ENCODE measurements around the gene IFNAR1.
A peak's percentile ranks its signal among the peaks of the same experiment; 100 is the strongest.
"Not testable (repeated sequence)": the region's sequence is repeated elsewhere in the genome, so short reads cannot be mapped to it uniquely, and the experiment has no call there.

The IFNAR1 gene

DNA sequence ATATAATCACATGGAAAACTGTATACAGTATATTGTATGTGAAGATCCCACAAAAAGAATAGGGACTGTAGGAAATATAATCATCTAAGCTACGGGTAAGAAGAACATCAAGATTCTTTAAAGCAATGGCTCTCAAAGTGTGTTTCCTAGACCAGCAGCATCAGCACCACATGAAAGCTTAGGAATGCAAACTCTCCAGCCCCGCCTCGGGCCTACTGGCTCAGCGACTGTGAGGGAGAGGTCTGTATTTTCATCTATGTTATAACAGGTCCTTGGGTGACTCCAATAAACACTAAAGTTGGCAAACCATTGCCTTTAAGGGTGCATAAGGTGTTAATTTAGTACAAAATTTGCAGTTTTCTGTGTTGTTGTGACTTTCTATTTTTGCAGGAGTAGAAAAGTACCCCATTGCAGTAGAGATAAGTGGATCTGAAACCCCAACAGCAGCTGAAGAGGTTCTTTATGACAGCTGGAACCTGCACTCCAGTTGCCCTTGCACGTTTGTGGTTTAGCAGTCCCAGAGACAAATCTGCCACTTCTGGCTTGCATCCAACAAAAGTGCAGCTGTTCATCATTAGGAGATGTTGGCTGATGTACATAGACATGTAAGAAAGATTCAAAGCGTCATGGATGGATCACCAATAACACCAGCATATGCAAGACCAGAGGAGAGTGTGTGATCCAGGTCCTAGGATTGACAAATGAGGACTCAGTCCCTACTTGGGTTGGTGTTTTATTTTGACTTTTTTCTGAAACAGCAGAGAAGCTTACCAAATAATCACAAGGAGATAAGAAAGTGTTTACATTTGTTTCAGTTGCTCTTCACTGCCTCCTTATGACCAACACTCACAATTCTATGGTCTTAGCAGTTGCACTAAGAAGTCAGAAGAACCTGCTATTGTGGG is 15.9 kb upstream of the IFNAR1 start:
- DNase-seq = no peak

DNA sequence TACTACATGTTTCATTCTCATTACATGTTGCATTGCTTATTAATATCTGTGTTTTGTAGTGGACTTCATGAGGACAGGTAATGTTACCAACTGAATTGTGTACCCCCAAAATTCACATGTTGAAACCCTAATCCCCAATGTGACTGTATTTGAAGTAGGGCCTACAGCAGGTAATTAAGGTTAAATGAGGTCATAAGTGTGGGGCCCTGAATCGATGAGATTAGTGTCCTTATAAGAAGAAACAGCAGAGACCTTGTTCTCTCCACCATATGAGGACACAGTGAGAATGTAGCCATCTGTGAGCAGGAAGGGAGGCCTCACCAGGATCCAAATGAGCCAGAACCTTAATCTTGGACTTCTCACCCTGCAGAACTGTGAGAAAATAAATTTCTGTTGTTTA is 15.0 kb upstream of the IFNAR1 start:
- no peak for DNase-seq

DNA sequence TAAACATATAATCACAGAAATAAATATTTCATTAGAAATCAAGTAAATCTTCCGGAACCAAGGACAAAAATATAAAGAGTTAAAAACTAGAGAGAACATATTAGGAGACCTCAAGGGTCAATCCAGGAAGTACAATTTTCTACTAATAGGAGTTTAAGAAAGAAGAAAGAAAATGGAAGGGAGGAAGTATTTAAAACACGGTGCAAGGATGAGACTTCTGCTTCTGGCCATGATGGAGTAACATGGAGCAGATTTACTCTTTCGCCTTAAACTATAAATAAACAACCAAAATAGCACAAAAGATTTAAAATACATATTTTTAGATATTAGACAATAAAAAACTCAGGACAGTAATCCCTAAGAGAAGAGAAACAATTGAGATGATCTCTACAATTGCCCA is 12.6 kb upstream of the IFNAR1 start:
- DNase-seq = no peak

DNA sequence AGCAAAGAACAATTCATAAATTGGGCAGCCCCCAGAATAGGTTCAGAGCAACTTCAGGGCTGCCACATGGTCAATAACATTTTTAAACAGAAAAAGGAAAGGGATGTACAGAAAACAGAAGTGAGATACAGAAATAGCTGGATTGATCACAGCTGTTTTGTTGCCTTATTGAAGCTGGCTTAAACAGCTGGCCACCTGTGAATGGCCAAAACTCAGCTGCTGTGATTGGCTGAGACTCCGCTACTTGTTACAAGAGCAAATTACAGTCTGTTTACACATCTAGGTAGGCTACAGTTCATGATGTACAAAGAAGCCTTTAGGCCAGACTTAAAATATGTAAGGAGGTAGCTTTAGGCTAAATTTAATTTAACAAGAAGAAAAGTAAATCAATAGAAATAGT is 11.6 kb upstream of the IFNAR1 start:
- DNase-seq = no peak

DNA sequence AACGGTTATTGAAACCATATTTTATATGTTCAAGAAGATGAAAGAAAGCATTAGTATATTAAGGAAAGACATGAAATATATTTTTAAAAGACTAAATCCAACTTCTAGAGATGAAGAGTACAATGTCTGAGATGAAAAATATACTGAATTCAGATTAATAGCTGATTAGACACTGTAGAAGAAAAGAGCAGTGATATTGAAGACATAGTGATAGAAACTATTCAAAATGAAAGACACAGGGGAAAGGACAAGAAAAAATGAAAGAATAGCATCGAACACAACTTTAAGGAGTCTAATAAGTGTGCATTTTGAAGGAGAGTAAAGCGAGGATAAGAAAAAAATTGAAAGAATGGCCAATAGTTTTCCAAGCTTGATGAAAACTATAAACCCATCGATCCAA is 11.2 kb upstream of the IFNAR1 start:
- no peak for DNase-seq

DNA sequence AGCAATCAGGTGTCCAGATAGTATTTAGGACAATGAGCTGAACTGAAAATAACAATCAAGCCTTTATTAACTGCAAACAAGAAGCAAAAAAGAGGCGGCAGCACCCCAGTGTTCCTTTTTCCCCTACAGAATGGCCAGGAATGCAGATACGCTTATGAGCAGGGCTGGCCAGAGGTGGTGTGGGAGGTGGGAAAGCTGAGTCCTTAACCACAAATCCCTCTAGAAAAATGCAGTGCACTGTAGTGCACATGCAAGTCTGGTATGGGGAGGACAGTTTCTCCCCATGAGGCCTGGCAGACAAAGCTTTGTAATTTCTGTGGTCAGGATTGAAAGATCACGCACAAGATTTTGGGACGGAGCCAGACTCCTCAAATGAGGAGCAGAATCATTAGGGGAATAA is 10.7 kb upstream of the IFNAR1 start:
- peak; percentile 63 for DNase-seq

DNA sequence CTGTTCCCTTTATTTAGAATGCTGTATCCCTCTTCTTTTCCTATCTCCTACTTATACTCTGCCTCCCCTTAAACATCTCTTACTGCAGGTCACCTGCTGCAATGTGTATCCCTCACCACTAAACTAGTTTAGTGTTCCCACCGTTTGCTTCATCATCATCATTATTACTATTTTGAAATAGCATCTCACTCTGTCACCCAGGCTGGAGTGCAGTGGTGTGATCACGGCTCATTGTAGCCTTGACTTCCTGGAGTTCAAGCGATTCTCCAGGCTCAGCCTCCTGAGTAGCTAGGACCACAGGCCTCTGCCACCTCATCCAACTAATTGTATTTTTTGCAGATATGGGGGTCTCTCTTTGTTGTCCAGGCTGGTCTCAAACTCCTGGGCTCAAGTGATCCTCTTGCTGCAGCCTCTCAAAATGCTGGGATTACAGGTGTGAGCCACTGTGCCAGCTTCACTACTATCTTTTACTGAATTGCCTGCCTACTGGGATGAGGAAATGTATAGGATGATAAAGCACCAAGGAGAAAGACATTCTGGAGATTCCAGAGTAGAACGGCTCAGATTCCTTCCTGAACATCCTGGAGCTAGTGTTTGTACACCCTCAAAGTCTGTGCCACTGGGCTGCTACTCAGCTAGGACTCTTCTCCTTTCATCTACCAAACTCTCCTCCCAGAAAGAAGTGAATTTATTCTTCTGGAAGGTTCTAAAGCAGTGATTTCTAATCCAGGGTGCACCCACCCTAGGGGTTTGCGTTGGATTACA is 8.6 kb upstream of the IFNAR1 start:
- DNase-seq = no peak

DNA sequence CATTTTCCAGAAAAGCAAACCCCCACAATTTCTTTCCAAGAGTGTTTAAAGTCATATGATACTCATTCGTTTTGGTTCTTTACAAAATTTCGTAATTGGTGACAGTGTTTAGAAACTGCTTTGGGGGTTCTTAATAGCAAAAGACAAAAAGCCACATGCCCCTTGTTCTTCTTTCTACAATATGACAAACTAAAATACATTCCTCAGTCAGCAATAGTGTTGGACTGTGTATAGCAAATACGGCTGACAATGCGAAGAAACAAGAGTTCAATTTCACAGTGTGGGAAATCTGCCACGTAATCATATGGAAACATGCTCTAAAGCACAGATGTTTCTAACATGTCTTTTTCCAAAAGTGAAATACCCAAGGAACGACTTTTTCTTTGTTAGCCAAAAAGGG is 7.6 kb upstream of the IFNAR1 start:
- DNase-seq = no peak

DNA sequence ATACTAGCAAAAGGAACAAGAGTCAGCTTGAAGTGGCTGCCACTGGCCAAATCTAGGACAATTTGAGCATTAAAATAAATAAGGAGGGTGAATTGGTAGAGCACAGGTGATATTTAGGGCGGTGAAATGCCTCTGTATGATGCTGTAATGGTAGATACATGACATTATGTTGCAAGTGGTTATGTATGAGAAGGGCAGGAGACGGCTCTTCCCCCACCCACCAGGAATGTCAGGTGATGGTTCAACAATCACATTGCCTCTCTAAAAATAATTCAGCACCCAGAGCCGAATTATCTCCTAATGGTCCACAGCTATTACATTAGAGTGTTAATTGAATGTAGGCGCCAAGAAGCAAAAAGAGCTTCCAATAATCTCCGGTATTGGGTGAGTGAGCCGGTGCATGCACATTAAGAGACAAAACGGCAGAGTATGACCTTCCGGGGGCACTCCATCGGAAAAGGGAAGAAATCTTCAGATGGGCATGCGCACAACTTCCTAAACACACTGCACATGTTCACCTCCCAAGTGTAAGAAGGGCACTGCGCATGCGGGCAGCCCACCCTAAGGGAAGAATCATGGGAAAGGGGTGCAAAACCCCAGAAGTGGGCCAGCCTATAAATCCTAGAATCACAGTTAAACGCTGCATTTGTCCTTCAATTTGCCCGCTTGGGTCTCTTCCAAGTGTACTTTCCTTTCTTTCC is 6.8 kb upstream of the IFNAR1 start:
- DNase-seq = no peak

DNA sequence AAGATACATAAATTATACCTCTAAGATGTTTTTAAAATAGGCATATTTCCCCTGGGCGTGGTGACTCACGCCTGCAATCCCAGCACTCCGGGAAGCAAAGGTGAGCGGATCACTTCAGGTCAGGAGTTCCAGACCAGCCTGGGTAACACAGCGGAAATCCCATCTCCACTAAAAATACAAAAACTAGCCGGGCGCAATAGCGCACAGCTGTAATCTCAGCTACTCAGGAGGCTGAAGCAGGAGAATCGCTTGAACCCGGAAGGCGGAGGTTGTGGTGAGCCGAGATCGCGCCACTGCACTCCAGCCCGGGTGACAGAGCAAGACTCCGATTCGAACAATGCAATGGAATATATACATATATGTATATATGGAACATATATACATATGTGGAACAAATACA is 3.8 kb upstream of the IFNAR1 start:
- not testable (repeated sequence) for DNase-seq

DNA sequence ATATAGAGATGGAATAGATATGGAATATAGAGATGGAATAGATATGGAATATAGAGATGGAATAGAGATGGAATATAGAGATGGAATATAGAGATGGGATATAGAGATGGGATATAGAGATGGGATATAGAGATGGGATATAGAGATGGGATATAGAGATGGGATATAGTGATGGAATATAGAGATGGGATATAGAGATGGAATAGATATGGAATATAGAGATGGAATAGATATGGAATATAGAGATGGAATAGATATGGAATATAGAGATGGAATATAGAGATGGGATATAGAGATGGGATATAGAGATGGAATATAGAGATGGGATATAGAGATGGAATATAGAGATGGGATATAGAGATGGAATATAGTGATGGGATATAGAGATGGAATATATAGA is 1.2 kb upstream of the IFNAR1 start:
- DNase-seq = not testable (repeated sequence)

DNA sequence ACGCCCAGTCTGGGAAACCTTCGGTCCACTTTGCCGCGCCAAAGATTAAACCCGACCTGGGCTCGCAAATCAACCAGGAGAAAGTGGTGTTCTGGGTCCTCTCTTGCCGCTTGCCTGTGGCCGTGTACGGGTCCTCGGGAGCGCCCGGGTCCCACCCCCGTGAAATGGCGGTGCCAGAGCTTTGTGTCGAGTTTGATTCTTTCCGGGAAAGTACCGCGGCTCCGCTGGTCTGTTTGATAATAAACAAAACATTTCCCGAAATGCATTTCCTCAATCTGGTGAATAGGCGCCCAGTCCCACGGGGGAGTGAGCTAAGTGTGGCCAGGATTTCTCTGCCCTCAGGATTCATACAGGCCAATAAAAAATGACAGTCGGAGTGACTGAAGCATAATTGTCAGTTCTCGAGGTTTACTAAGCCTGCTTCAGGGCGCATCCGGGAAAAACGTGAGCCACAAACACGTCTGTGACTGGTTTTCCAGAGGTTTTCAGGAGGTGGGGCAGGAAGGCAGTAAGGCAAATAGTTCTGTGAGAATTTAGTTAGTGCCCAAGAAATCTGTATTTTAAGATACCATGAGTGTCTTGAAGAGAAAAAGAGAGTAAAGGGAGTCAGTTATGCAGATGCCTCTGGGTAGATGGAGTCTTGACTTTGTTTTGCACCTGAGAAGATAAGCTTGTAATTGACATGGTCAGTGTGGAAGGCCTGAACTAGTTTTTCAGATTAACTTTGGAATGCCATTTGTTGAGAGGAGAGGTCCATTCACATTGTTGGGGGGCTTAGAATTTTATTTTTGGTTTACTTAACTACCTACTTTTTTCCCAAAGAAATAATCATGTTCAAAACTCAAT is 675 bp downstream of the IFNAR1 start:
- DNase-seq = peak; percentile 75

DNA sequence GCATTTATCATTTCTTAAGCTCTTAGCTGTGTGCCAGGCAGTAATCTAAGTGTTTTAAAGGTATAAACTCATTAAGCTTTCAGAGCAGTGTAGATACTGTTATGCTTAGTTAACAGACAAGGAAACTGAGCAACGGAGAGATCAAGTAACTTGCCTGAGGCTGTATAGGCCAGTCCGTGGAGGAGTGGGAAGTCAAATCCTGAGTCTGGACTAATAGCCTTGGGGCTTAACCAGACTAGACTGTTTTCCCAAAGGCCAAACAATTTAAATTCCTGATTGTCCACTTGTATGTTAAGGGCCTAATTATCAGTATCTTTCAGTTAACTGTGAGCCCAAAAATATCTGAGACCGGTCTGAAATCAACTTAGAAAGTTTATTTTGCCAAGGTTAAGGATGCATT is 2.6 kb downstream of the IFNAR1 start:
- no peak for DNase-seq

DNA sequence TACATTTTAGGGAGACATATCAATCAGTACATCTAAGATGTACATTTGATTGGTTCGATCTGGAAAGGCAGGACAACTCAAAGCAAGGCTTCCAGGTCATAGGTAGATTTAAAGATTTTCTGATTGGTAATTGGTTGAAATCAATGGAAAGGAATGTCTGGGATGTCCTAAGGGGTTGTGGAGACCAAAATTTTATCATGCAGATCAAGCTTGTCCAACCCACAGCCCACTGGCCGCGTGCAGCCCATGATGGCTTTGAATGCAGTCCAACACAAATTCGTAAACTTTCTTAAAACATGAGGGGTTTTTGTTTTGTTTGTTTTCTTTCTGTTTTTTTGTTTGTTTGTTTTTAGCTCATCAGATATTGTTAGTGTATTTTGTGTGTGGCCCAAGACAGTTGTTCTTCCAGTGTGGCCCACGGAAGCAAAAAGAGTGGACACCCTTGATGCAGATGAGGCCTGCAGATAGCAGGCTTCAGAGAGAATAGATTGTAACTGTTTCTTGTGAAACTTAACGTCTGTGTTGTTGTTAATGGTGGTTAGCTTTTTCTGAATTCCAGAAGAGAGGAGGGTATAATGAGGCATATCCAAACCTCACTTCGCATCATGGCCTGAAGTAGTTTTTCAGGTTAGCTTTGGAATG is 3.1 kb downstream of the IFNAR1 start:
- no peak for DNase-seq

DNA sequence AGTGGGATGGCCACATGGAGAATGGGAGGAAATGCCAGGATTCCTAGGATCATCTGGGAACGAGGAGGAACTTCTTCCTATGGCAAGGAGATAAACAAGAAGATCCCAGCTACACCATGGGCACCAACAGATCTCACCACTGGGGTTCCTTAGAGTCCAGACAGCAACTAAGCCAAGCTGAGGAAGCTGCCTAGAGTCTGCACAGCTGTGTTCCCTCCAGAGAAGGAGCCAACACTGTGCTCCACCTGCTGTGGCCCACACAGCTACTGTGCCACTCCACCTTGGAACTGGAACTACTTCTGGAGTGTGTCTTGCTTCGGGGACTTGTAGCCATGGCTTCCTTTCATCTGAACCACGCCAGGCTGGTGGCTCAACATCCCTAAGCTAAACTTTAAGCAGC is 6.0 kb downstream of the IFNAR1 start:
- DNase-seq = no peak

DNA sequence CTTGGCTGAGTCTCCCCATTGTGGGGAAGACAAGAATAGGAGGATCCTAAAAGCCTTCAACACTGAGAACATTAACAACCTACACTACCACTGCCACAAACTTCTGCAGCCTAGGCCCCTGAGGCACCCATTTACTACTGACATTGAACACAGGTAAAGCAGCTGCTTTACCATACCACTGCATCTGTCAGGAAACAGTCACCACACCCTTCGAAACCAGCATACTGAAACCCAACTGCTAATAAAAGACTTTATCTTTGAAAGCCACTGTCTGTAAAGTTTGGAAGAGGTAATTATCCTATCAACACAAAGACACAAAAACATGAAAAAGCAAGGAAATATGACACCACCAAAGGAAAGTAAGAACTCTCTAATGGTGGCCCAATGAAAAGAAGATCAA is 7.4 kb downstream of the IFNAR1 start:
- DNase-seq = no peak

DNA sequence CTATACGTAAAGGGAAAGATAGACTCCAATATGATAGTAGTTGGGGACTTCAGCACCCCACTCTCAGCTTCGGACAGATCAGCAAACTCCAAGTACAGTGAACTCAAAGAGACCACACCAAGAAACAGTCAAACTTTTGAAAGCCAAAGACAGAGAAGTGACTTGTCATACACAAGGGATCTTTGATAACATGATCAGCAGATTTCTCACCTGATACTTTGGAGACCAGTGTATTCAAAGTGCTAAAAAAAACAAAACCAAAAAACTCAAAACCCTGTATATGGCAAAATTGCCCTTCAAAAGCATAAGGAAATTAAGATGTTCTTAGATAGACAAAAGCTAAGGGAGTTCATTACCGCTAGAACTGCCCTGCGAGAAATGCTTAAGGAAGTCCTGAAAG is 9.4 kb downstream of the IFNAR1 start:
- no peak for DNase-seq

DNA sequence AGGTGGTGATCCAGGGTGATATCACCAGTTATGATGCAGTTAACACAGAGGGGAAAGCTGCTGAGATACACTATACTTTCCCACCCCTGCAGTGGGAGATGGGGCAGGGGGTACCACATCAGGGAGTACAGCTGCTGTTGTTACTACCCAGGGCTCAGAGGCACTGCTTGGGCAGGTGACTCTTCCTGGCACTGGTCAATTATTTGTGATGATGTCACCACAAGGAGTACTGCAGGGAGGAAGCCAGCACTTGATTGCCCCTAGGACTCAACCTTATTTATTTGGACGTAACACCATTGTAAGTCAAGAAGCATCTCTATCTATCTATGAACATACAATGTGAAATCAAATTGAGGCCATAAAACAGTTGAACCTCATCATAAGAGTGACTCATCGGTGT is 10.1 kb downstream of the IFNAR1 start:
- DNase-seq = no peak

DNA sequence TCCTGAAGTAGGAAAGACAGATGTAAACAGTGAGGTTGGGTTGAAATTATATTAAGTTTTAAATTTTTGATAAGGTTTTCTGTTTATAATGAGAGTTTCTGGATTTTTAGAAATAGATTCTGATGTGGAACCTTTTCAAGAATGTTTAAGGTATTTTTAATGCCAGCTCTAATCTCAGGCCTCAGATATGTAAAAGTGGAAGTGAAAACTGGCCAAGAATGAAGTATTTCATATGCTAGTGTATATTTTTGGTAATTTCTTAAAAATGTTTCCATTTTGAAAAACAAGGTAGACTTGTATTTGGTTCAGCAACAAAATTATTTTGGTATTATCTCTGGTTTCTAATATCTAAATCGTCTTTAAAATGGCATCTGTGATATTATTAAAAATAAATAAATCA is 14.4 kb downstream of the IFNAR1 start:
- no peak for DNase-seq

DNA sequence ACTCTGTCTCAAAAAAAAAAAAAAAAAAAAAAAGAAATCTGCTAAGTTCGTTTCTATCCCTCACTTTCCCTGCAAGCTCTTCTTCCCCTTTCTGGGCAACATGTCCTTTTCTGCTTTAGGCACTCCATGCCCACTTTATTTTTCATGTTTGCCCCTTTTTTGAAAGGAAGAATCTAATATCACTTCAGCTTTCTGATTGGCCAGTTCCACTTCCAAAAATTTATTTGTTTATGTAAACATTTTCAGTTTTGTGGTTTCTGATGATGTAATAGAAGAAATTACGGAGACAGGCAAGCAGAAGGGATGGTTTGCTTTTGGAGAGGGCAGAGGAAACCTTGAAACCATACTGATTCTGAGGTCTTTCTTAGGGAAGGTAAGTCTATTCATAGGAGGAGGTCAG is 15.1 kb downstream of the IFNAR1 start:
- DNase-seq = no peak

DNA sequence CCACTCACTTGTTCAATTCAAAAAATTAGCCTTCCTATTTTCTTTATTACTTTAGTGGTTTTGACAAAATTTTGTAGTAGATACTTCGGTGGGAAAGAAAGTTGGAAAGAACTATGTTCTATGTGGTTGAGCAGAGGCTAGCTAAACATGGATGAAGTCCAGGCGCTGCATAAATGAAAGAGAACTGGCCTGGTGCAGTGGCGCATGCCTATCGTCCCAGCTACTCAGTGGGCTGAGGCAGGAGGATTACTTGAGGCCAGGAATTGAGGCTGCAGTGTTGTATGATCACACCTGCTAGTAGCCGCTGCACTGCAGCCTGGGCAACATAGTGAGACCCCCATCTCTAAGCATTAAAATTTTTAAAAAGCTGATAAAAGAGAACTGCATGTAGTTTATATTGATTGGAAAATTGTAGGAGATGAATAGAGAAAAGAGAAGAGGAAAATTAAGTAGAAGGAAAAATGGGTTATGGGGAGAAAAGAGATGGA is 21.0 kb downstream of the IFNAR1 start:
- DNase-seq = no peak

DNA sequence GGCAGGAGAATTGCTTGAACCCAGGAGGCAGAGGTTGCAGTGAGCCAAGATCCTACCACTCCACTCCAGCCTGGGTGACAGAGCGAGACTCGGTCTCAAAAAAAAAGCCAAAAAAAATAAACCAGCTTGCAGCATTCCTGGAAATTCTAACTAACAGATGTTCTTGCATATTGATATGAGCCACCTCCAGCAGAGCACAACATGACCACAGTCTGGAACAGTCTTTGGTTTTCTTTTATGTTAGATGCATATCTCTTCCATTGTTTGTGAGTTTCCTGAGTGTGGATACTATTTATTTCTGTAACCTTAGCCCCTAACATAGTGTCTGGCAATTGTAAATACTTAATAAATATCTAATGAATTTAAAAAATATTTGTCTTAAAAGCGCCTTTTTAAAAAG is 23.9 kb downstream of the IFNAR1 start:
- no peak for DNase-seq
